ENCODE data around the gene ZMIZ1.

DNA sequence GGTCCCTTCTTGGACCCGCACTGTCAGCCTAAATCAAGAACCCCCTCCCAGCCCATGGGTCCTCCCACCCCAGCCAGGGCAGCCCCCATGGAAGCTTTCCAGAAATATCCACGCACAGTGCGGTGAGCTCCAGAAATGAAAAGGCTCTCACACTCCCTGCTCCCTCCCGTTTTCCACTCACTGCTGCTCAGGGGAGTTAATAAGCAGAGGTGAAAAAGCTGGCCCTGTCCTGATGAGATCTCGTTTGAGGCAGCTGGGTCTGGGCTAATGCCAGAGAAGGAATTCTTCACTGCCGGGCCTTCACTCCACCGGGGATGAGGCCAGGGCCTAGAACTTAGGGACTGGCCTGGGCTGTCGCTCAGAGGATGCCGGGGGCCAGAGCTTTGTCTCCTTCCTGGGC is 102.2 kb downstream of the ZMIZ1 start:
- TF ChIP-seq, protein P1, sequence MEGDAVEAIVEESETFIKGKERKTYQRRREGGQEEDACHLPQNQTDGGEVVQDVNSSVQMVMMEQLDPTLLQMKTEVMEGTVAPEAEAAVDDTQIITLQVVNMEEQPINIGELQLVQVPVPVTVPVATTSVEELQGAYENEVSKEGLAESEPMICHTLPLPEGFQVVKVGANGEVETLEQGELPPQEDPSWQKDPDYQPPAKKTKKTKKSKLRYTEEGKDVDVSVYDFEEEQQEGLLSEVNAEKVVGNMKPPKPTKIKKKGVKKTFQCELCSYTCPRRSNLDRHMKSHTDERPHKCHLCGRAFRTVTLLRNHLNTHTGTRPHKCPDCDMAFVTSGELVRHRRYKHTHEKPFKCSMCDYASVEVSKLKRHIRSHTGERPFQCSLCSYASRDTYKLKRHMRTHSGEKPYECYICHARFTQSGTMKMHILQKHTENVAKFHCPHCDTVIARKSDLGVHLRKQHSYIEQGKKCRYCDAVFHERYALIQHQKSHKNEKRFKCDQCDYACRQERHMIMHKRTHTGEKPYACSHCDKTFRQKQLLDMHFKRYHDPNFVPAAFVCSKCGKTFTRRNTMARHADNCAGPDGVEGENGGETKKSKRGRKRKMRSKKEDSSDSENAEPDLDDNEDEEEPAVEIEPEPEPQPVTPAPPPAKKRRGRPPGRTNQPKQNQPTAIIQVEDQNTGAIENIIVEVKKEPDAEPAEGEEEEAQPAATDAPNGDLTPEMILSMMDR (IDR thresholded peaks at IDR 0.05) = no peak
- TF ChIP-seq, protein P2, sequence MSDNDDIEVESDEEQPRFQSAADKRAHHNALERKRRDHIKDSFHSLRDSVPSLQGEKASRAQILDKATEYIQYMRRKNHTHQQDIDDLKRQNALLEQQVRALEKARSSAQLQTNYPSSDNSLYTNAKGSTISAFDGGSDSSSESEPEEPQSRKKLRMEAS (IDR thresholded peaks at IDR 0.05) = no peak
- no peak for TF ChIP-seq SMC3 (IDR thresholded peaks at IDR 0.05)
- TF ChIP-seq POLR2AphosphoS2 (conservative IDR thresholded peaks at IDR 0.05; ENCODE audit: low read length) = no peak
- TF ChIP-seq POLR2A (IDR thresholded peaks at IDR 0.05; ENCODE audit: low read length) = no peak
- no peak for TF ChIP-seq MYC (IDR thresholded peaks at IDR 0.05; ENCODE audit: borderline replicate concordance, low read length)
- TF ChIP-seq, protein P3, sequence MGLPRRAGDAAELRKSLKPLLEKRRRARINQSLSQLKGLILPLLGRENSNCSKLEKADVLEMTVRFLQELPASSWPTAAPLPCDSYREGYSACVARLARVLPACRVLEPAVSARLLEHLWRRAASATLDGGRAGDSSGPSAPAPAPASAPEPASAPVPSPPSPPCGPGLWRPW (IDR thresholded peaks at IDR 0.05) = no peak
- TF ChIP-seq FOSL2 (IDR thresholded peaks at IDR 0.05) = no peak
- TF ChIP-seq FOSL2 (CRISPR knock-in tag; IDR thresholded peaks at IDR 0.05) = no peak
- no peak for TF ChIP-seq CEBPB (IDR thresholded peaks at IDR 0.05)
- TF ChIP-seq CBX2 (IDR thresholded peaks at IDR 0.05; ENCODE audit: borderline replicate concordance, low read depth) = no peak
